Eye (tissue), 1 donor: ENCODE data around the gene CLDN34.

Experiments used
- DNase-seq: peaks from one replicate; pipeline ENCODE4 v3.0.0-alpha.2; 2015

CLDN34 gene

DNA sequence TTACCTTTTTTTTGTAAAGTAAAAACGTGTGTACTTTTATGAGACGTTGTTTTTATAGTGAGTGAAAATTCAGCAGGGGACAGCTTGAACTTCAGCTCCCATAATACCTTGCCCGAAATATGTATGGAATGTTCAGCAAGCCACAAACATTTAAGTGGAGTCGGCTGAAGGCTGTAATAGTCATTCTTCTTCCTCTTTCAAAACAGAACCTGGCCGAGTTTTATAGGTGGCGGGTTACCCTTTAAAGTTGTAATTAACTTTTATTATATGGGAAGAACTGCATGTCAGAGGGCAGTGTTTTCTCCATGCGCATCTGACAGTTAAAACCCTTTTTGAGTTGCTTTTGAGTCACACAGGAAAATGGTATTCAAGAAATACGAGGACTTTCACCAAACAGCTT, 50.7 kb downstream of the CLDN34 start:
- peak; percentile 33 for DNase-seq
